Esophagus muscularis mucosa (tissue), 3 donors: ENCODE data around the gene HHIPL1.

Experiments
- CTCF ChIP-seq, 3 experiments: fragments of 200-600 bp in 2 of 3; fragments of 450-650 bp in 1 of 3; sonication (generic) in 2 of 3; IDR thresholded peaks; one replicate each; pipeline ENCODE4 v1.5.1; 2017 to 2019; ENCODE audit warnings: antibody characterized with exemption in 3 of 3, mild to moderate bottlenecking in 2 of 3, moderate library complexity in 1 of 3
- POLR2AphosphoS5 ChIP-seq, 2 donors: sonication (generic); formaldehyde crosslinking; IDR thresholded peaks; one replicate each; pipeline ENCODE4 v1.6.1; 2017; ENCODE audit warnings: antibody characterized with exemption in 2 of 2

DNA sequence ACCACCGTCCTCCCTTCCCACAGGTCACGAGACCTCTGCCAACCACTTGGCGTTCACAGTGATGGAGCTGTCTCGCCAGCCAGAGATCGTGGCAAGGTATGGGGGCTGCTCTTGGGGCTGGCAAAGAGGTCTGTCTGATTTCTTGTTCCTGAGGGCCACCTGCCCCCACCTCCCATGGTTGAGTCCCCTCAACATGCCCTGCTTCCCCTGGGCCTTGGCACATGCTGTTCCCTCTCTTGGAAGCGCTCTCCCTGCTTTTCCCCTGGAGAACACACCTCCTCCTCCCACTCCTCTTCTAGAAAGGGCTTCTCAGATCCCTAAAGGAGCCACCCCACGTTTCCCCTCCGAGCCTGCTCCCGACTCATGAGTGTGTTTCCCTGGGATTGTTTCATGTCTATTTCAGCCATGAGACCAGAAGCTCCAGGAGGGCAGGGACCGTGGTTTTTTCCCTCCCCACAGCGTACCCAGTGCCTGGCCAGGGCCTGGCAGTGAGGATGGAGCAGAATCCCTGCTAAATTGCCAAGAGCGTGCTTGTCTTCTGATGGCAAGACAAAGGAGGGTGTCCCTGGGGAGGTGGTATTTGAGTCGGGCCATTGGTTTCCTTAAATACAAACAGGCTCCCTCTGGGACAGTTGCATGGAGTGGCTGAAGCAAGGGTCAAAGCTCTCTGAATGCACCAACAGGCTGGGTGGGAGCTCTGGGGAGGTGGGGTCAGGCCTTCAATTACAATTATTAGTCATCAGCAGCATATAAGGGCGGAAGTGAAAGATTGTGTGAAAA is 73.3 kb downstream of the HHIPL1 start:
- TF ChIP-seq POLR2AphosphoS5 (IDR thresholded peaks at IDR 0.05) = no peak
- TF ChIP-seq CTCF (IDR thresholded peaks at IDR 0.05) = no peak
